ENCODE results near the gene LRRIQ1. TPM values are rescaled to one million over a fixed set of nuclear protein-coding genes. Genes with fewer than 3 reads are reported as not detected.

The LRRIQ1 gene
- total RNA-seq, 4 donors from 2014 or later, result not detected

DNA sequence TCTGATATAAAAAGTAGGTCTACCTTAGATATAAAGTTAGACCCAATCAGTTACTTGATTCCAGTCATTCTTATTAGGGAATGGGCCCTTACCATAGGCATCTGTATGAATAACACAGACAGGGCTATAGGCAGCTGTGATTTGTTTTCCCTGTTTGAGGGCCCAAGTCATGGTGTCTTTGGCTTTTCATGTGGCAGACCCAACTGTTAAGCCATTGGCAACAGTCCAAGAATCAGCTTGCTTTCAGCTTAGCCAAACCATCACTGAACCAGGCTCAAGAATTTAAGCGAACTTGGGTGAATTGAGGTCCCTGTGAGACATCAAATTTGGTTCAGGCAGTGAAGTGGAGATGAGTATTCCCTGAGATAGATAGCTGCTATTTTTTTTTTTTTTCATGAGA, 111.2 kb downstream of the LRRIQ1 start:
- ATAC-seq, result no peak
- Histone ChIP-seq H3K9me3 (no peaks in the 10 kb centered on the region), H3K36me3 (no peaks in the 10 kb centered on the region), H3K4me3 (no peak overlapping the region), H3K27ac (no peak overlapping the region), H3K4me1 (no peaks in the 10 kb centered on the region), H3K27me3 (no peaks in the 10 kb centered on the region)
- TF ChIP-seq POLR2A (IDR thresholded peaks at IDR 0.05) (no peak), CTCF (IDR thresholded peaks at IDR 0.05 in 4 of 5, conservative IDR thresholded peaks at IDR 0.05 in 1 of 5) (no peak)
- in situ Hi-C loops (cut with MboI; ENCODE audit: low sequenced_read_pairs in 4 of 4) (no loop called here), intact Hi-C loops (cut with DNase I; ENCODE audit: low total_unique reads) (no loop called here)
- DNase-seq, result no peak

DNA sequence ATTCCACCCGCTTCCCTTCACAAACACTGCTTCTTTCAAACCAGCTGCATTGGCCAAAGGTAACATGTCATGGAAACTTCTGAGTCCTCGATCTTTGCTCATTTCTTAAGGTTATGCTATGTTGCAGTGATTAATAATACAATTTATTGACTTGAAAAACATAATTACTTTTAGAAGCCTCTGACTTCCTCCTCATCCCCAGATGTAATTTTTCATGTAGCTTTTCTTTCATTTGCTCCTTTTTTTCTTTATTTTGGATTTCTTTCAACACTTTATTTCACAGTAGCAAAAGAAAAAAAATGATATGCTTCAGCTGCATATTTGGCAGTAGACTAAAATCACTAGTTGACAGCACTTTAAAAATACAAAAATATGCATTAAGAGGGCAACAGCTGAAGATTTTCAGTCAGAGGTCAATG, 116.2 kb downstream of the LRRIQ1 start:
- ATAC-seq (no peak), DNase-seq (no peak)
- intact Hi-C loops (cut with DNase I; ENCODE audit: low total_unique reads), result no loop called here
- no peaks in the 10 kb centered on the region for H3K27me3 ChIP-seq
- H3K4me3 ChIP-seq, result no peak overlapping the region
- H3K36me3 ChIP-seq, result no peaks in the 10 kb centered on the region
- H3K9me3 ChIP-seq, result no peaks in the 10 kb centered on the region
- H3K4me1 ChIP-seq, result no peaks in the 10 kb centered on the region
- H3K27ac ChIP-seq, result no peak overlapping the region
- in situ Hi-C loops (cut with MboI; ENCODE audit: low sequenced_read_pairs in 4 of 4), result no loop called here
- TF ChIP-seq CTCF (IDR thresholded peaks at IDR 0.05 in 4 of 5, conservative IDR thresholded peaks at IDR 0.05 in 1 of 5) (no peak), POLR2A (IDR thresholded peaks at IDR 0.05) (no peak)

- DNase-seq (no peak), ATAC-seq (no peak)
- Histone ChIP-seq H3K27ac (no peak overlapping the region), H3K4me3 (no peak overlapping the region), H3K36me3 (no peaks in the 10 kb centered on the region), H3K27me3 (no peaks in the 10 kb centered on the region), H3K4me1 (no peaks in the 10 kb centered on the region), H3K9me3 (no peaks in the 10 kb centered on the region)
- TF ChIP-seq POLR2A (IDR thresholded peaks at IDR 0.05) (no peak), CTCF (IDR thresholded peaks at IDR 0.05 in 4 of 5, conservative IDR thresholded peaks at IDR 0.05 in 1 of 5) (no peak)
- intact Hi-C loops (cut with DNase I; ENCODE audit: low total_unique reads), result no loop called here
- in situ Hi-C loops (cut with MboI; ENCODE audit: low sequenced_read_pairs in 4 of 4), result no loop called here
Observed at GRCh38 chr12:85155791-85156190, 119.6 kb downstream of the LRRIQ1 start.

- H3K27me3 ChIP-seq, result no peaks in the 10 kb centered on the region
Observed at GRCh38 chr12:85156569-85156968, 120.4 kb downstream of the LRRIQ1 start.

More at GRCh38 chr12:85156569-85156968, 120.4 kb downstream of the LRRIQ1 start:
- in situ Hi-C loops (cut with MboI; ENCODE audit: low sequenced_read_pairs in 4 of 4), result no loop called here
- TF ChIP-seq CTCF (IDR thresholded peaks at IDR 0.05 in 4 of 5, conservative IDR thresholded peaks at IDR 0.05 in 1 of 5) (no peak), POLR2A (IDR thresholded peaks at IDR 0.05) (no peak)
- no peak overlapping the region for H3K27ac ChIP-seq
- DNase-seq, result no peak
- intact Hi-C loops (cut with DNase I; ENCODE audit: low total_unique reads), result no loop called here
- no peaks in the 10 kb centered on the region for H3K36me3 ChIP-seq
- no peaks in the 10 kb centered on the region for H3K9me3 ChIP-seq
- ATAC-seq, result no peak
- H3K4me1 ChIP-seq, result no peaks in the 10 kb centered on the region
- no peak overlapping the region for H3K4me3 ChIP-seq
